ENCODE measurements around the gene MTCL1. TPM values are rescaled to one million over a fixed set of nuclear protein-coding genes. Genes with fewer than 3 reads are reported as not detected.

Gene MTCL1
- total and polyA plus RNA-seq, 5 experiments from 2014 or later, result 0.13 to 0.41 TPM; not detected in 3

- peaks cover 0 to 3% (median 0%) of the 10 kb centered on the region in 5 donors for H3K27me3 Mint-ChIP-seq
- DNase-seq (peak in 1 of 10 donors; percentile 7), ATAC-seq (no peak)
- POLR2A ChIA-PET, result interaction anchor here (1.0 kb wide), 1 partner anchor 90 kb away, joined by 3 read pairs; the partner anchor contains the start of gene MTCL1
- peak overlapping the region in 1 of 10 donors; percentile 47 for H3K27ac Mint-ChIP-seq
- no peaks in the 10 kb centered on the region for H3K9me3 Mint-ChIP-seq
- H3K4me1 Mint-ChIP-seq, result peaks cover 7 to 12% (median 8%) of the 10 kb centered on the region in 4 donors
- H3K4me3 Mint-ChIP-seq, result peak overlapping the region in 1 of 10 donors; percentile 1
- no peaks in the 10 kb centered on the region for H3K36me3 Mint-ChIP-seq
Observed at GRCh38 chr18:8795586-8796325, 90.4 kb downstream of the MTCL1 start.

GRCh38 chr18:8797206-8797605, 91.8 kb downstream of the MTCL1 start:
- Mint-ChIP-seq H3K36me3 (no peaks in the 10 kb centered on the region), H3K4me3 (no peak overlapping the region), H3K27ac (no peak overlapping the region), H3K9me3 (no peaks in the 10 kb centered on the region), H3K4me1 (peaks cover 7 to 12% (median 8%) of the 10 kb centered on the region in 4 donors), H3K27me3 (peaks cover 0 to 3% (median 0%) of the 10 kb centered on the region in 5 donors)
- no peak for DNase-seq
- POLR2A ChIA-PET, result interaction anchor here (0.5 kb wide), 1 partner anchor 613 kb away, joined by 3 read pairs; no protein-coding TSS in a partner anchor
- ATAC-seq, result no peak

GRCh38 chr18:8799001-8799400, 93.6 kb downstream of the MTCL1 start:
- DNase-seq (no peak), ATAC-seq (no peak)
- peaks cover 0 to 3% (median 0%) of the 10 kb centered on the region in 5 donors for H3K27me3 Mint-ChIP-seq
- H3K27ac Mint-ChIP-seq, result no peak overlapping the region
- H3K4me3 Mint-ChIP-seq, result no peak overlapping the region
- peaks cover 7 to 12% (median 8%) of the 10 kb centered on the region in 4 donors for H3K4me1 Mint-ChIP-seq
- POLR2A ChIA-PET, result no interaction called here
- no peaks in the 10 kb centered on the region for H3K36me3 Mint-ChIP-seq
- H3K9me3 Mint-ChIP-seq, result no peaks in the 10 kb centered on the region

- H3K9me3 Mint-ChIP-seq, result no peaks in the 10 kb centered on the region
- no peak overlapping the region for H3K4me3 Mint-ChIP-seq
- ATAC-seq (no peak), DNase-seq (no peak)
- POLR2A ChIA-PET, result no interaction called here
- peaks cover 7 to 12% (median 8%) of the 10 kb centered on the region in 4 donors for H3K4me1 Mint-ChIP-seq
- no peaks in the 10 kb centered on the region for H3K36me3 Mint-ChIP-seq
- H3K27ac Mint-ChIP-seq, result no peak overlapping the region
- peaks cover 0 to 3% (median 0%) of the 10 kb centered on the region in 5 donors for H3K27me3 Mint-ChIP-seq
Observed at GRCh38 chr18:8799596-8800441, 94.5 kb downstream of the MTCL1 start.

- no peak overlapping the region for H3K27ac Mint-ChIP-seq
- DNase-seq (no peak), ATAC-seq (no peak)
- H3K27me3 Mint-ChIP-seq, result peaks cover 0 to 7% (median 0%) of the 10 kb centered on the region in 5 donors
- POLR2A ChIA-PET, result no interaction called here
- H3K4me3 Mint-ChIP-seq, result no peak overlapping the region
- H3K9me3 Mint-ChIP-seq, result no peaks in the 10 kb centered on the region
- H3K36me3 Mint-ChIP-seq, result no peaks in the 10 kb centered on the region
- peaks cover 6 to 10% (median 8%) of the 10 kb centered on the region in 4 donors for H3K4me1 Mint-ChIP-seq
Observed at GRCh38 chr18:8800445-8800844, 95.1 kb downstream of the MTCL1 start.

GRCh38 chr18:8800876-8801262, 95.5 kb downstream of the MTCL1 start:
- Mint-ChIP-seq H3K9me3 (no peaks in the 10 kb centered on the region), H3K4me1 (peaks cover 4 to 6% (median 4%) of the 10 kb centered on the region in 4 donors), H3K36me3 (no peaks in the 10 kb centered on the region)

GRCh38 chr18:8801263-8801901, 96.0 kb downstream of the MTCL1 start:
- peaks cover 0 to 4% (median 0%) of the 10 kb centered on the region in 5 donors for H3K27me3 Mint-ChIP-seq
- no peaks in the 10 kb centered on the region for H3K36me3 Mint-ChIP-seq
- H3K27ac Mint-ChIP-seq, result no peak overlapping the region
- no peak for ATAC-seq
- no peak for DNase-seq
- peaks cover 0 to 1% (median under 1%) of the 10 kb centered on the region in 4 donors for H3K4me1 Mint-ChIP-seq
- H3K9me3 Mint-ChIP-seq, result no peaks in the 10 kb centered on the region
- no peak overlapping the region for H3K4me3 Mint-ChIP-seq
- POLR2A ChIA-PET, result no interaction called here

More at GRCh38 chr18:8800876-8801262, 95.5 kb downstream of the MTCL1 start:
- no peak for ATAC-seq
- no peak overlapping the region for H3K4me3 Mint-ChIP-seq
- no peak for DNase-seq
- POLR2A ChIA-PET, result no interaction called here
- peaks cover 0 to 7% (median 0%) of the 10 kb centered on the region in 5 donors for H3K27me3 Mint-ChIP-seq
- no peak overlapping the region for H3K27ac Mint-ChIP-seq

- POLR2A ChIA-PET, result no interaction called here
Observed at GRCh38 chr18:8802017-8802672, 96.8 kb downstream of the MTCL1 start.

GRCh38 chr18:8803063-8803795, 97.9 kb downstream of the MTCL1 start:
- POLR2A ChIA-PET, result no interaction called here

More at GRCh38 chr18:8802017-8802672, 96.8 kb downstream of the MTCL1 start:
- Mint-ChIP-seq H3K36me3 (no peaks in the 10 kb centered on the region), H3K4me1 (peaks cover 2 to 5% (median 3%) of the 10 kb centered on the region in 4 donors), H3K9me3 (no peaks in the 10 kb centered on the region), H3K4me3 (no peak overlapping the region), H3K27me3 (peaks cover 0 to 4% (median 0%) of the 10 kb centered on the region in 5 donors), H3K27ac (no peak overlapping the region)
- ATAC-seq (no peak), DNase-seq (no peak)

GRCh38 chr18:8803957-8804356, 98.6 kb downstream of the MTCL1 start:
- POLR2A ChIA-PET, result no interaction called here
- Mint-ChIP-seq H3K9me3 (no peaks in the 10 kb centered on the region), H3K4me1 (peaks cover 7 to 13% (median 9%) of the 10 kb centered on the region in 4 donors), H3K4me3 (no peak overlapping the region), H3K27ac (no peak overlapping the region), H3K27me3 (peaks cover 0 to 7% (median 0%) of the 10 kb centered on the region in 5 donors), H3K36me3 (no peaks in the 10 kb centered on the region)
- no peak for ATAC-seq
- DNase-seq, result no peak

More at GRCh38 chr18:8803063-8803795, 97.9 kb downstream of the MTCL1 start:
- DNase-seq (no peak), ATAC-seq (no peak)
- Mint-ChIP-seq H3K27ac (no peak overlapping the region), H3K4me1 (peaks cover 7 to 13% (median 9%) of the 10 kb centered on the region in 4 donors), H3K9me3 (no peaks in the 10 kb centered on the region), H3K27me3 (peaks cover 0 to 4% (median 0%) of the 10 kb centered on the region in 5 donors), H3K4me3 (no peak overlapping the region), H3K36me3 (no peaks in the 10 kb centered on the region)

GRCh38 chr18:8805552-8805951, 100.2 kb downstream of the MTCL1 start:
- POLR2A ChIA-PET, result no interaction called here
- no peak overlapping the region for H3K4me3 Mint-ChIP-seq
- H3K9me3 Mint-ChIP-seq, result no peaks in the 10 kb centered on the region
- H3K27ac Mint-ChIP-seq, result no peak overlapping the region
- H3K36me3 Mint-ChIP-seq, result no peaks in the 10 kb centered on the region
- peaks cover 0 to 11% (median 0%) of the 10 kb centered on the region in 5 donors for H3K27me3 Mint-ChIP-seq
- ATAC-seq (no peak), DNase-seq (no peak)
- H3K4me1 Mint-ChIP-seq, result peaks cover 8 to 21% (median 14%) of the 10 kb centered on the region in 4 donors
